CD1c-positive myeloid dendritic cell (primary cell): Measurements from ENCODE around the gene HOMER1.
"Not testable (repeated sequence)": the region's sequence is repeated elsewhere in the genome, so short reads cannot be mapped to it uniquely, and the experiment has no call there.

Experiments used
- DNase-seq: peaks from one replicate; pipeline ENCODE4 v3.0.0-alpha.2; 2016; ENCODE audit errors: extremely low spot score

Gene HOMER1

GRCh38 chr5:79418276-79418675, 95.7 kb downstream of the HOMER1 start:
- DNase-seq: no peak

- DNase-seq: no peak
These were observed 96.4 kb downstream of the HOMER1 start for GRCh38 chr5:79417495-79417894.

- DNase-seq: peak; percentile 37
These were observed 97.4 kb downstream of the HOMER1 start for GRCh38 chr5:79416499-79416898.

- DNase-seq: no peak
These were observed 100.8 kb downstream of the HOMER1 start for GRCh38 chr5:79413112-79413511.

GRCh38 chr5:79408028-79408427, 105.9 kb downstream of the HOMER1 start:
- DNase-seq: no peak

- DNase-seq: no peak
These were observed 106.3 kb downstream of the HOMER1 start for GRCh38 chr5:79407591-79407990.

- no peak for DNase-seq
These were observed 112.7 kb downstream of the HOMER1 start for GRCh38 chr5:79401216-79401615.

- no peak for DNase-seq
These were observed 114.9 kb downstream of the HOMER1 start for GRCh38 chr5:79399046-79399445.

GRCh38 chr5:79397080-79397479, 116.9 kb downstream of the HOMER1 start:
- DNase-seq: no peak

- no peak for DNase-seq
These were observed 117.7 kb downstream of the HOMER1 start for GRCh38 chr5:79396265-79396664.

GRCh38 chr5:79395296-79395695, 118.6 kb downstream of the HOMER1 start:
- no peak for DNase-seq

- DNase-seq: no peak
These were observed 121.2 kb downstream of the HOMER1 start for GRCh38 chr5:79392776-79393175.

GRCh38 chr5:79386679-79387078, 127.3 kb downstream of the HOMER1 start:
- DNase-seq: no peak

GRCh38 chr5:79385126-79385525, 128.8 kb downstream of the HOMER1 start:
- DNase-seq: not testable (repeated sequence)

GRCh38 chr5:79378510-79379186, 135.3 kb downstream of the HOMER1 start:
- no peak for DNase-seq

GRCh38 chr5:79357398-79357797, 156.5 kb downstream of the HOMER1 start:
- DNase-seq: no peak

- DNase-seq: no peak
These were observed 164.1 kb downstream of the HOMER1 start for GRCh38 chr5:79349881-79350280.

- DNase-seq: no peak
These were observed 164.9 kb downstream of the HOMER1 start for GRCh38 chr5:79349047-79349446.

- DNase-seq: no peak
These were observed 167.5 kb downstream of the HOMER1 start for GRCh38 chr5:79346420-79346824.

- no peak for DNase-seq
These were observed 179.9 kb downstream of the HOMER1 start for GRCh38 chr5:79333852-79334557.

- DNase-seq: no peak
These were observed 183.9 kb downstream of the HOMER1 start for GRCh38 chr5:79330071-79330470.

GRCh38 chr5:79329453-79329852, 184.5 kb downstream of the HOMER1 start:
- DNase-seq: no peak
